ENCODE data around the gene PLPPR1.
"Not testable (repeated sequence)": the region's sequence is repeated elsewhere in the genome, so short reads cannot be mapped to it uniquely, and the experiment has no call there.

Gene PLPPR1

DNA sequence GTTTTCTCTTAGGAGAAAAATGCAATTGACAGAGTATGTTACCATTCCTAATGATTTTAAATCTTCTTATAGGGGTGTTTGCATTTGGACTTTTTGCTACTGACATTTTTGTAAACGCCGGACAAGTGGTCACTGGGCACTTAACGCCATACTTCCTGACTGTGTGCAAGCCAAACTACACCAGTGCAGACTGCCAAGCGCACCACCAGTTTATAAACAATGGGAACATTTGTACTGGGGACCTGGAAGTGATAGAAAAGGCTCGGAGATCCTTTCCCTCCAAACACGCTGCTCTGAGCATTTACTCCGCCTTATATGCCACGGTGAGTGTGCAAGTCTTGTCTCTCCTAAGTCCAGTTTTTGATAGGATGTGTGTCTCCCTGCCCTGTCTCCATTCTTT is 280.6 kb downstream of the PLPPR1 start:
- H2AFZ ChIP-seq (ENCODE audit: low read depth, low read length): no peak overlapping the region
- no peaks in the 10 kb centered on the region for H3K9me3 ChIP-seq (ENCODE audit: low read length)
- no peaks in the 10 kb centered on the region for H3K36me3 ChIP-seq (ENCODE audit: insufficient read depth, low read length)
- no peak overlapping the region for H3K4me3 ChIP-seq (ENCODE audit: low read length)
- H3K27me3 ChIP-seq (ENCODE audit: insufficient read depth, low read length): peaks cover 10% of the 10 kb centered on the region
- H3K4me1 ChIP-seq (ENCODE audit: insufficient read depth, low read length): no peaks in the 10 kb centered on the region

DNA sequence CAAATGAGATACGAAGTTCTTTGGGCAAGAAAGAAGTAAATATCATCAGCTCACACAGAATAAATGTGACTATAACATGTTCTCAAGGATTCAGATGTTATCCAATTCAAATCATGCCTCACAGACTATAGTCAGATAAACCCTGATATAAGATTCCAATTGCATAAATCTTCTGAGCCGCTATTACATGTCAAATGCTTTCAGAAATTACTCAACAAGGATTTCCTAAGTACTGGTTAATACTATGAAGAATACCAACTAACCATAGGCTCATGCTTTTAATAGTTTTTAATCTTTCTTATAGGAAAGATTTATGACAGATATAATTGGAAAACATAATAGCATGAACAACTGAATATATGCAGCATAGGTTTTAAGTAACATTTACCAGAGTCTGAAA is 282.7 kb downstream of the PLPPR1 start:
- H3K9me3 ChIP-seq (ENCODE audit: low read length): no peaks in the 10 kb centered on the region
- peaks cover 4% of the 10 kb centered on the region for H3K27me3 ChIP-seq (ENCODE audit: insufficient read depth, low read length)
- H3K4me3 ChIP-seq (ENCODE audit: low read length): no peak overlapping the region
- H3K36me3 ChIP-seq (ENCODE audit: insufficient read depth, low read length): no peaks in the 10 kb centered on the region
- H2AFZ ChIP-seq (ENCODE audit: low read depth, low read length): no peak overlapping the region
- no peaks in the 10 kb centered on the region for H3K4me1 ChIP-seq (ENCODE audit: insufficient read depth, low read length)

DNA sequence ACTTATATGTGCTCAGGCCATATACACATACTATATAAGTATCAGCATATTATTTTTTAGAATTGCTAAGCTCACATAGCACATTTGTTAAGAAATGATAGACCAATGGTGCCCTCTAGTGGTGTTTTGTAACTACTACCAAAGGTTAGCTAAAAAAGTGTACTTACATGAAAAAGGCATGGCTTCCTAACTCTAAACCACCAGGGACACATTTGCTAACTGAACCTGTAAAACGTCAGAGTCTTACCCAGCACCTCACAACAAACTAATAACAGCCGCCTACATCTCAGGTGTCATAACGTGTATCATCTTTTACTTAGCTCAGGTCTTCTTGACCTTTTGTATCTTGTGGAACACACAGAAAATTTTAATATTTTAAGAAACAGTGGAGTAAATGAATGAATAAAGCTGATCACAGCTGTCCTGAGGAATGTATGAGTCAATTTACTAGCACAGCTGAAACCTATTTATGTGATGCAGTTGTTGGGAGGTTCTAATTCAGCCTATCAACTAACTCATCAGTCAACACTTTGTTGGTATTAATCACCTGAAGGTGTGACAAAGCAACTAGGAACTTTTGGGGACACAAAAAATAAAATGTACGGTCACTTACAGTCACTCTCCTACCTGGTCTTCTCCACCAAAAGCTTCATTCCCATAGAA is 283.4 kb downstream of the PLPPR1 start:
- Histone ChIP-seq H3K4me1 (ENCODE audit: insufficient read depth, low read length) (no peaks in the 10 kb centered on the region), H3K9me3 (ENCODE audit: low read length) (no peaks in the 10 kb centered on the region)

DNA sequence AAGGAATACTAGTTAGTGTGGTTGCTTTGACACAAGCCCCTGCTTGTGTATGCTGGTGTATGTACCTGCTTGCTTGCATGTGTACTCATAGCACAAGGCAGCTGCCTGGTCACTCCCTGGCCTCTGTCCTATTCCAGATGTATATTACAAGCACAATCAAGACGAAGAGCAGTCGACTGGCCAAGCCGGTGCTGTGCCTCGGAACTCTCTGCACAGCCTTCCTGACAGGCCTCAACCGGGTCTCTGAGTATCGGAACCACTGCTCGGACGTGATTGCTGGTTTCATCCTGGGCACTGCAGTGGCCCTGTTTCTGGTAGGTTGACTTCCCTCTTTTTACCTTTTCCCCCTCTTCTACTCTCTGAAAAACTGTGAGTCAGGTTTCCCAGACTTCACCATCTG is 284.1 kb downstream of the PLPPR1 start:
- H3K4me3 ChIP-seq (ENCODE audit: low read length): no peak overlapping the region
- H2AFZ ChIP-seq (ENCODE audit: low read depth, low read length): no peak overlapping the region
- no peaks in the 10 kb centered on the region for H3K9me3 ChIP-seq (ENCODE audit: low read length)
- H3K36me3 ChIP-seq (ENCODE audit: insufficient read depth, low read length): no peaks in the 10 kb centered on the region
- no peaks in the 10 kb centered on the region for H3K4me1 ChIP-seq (ENCODE audit: insufficient read depth, low read length)
- H3K27me3 ChIP-seq (ENCODE audit: insufficient read depth, low read length): peaks cover 2% of the 10 kb centered on the region

More for the DNA sequence above, 283.4 kb downstream of the PLPPR1 start:
- H3K4me3 ChIP-seq (ENCODE audit: low read length): no peak overlapping the region
- no peak overlapping the region for H2AFZ ChIP-seq (ENCODE audit: low read depth, low read length)
- peaks cover 4% of the 10 kb centered on the region for H3K27me3 ChIP-seq (ENCODE audit: insufficient read depth, low read length)
- no peaks in the 10 kb centered on the region for H3K36me3 ChIP-seq (ENCODE audit: insufficient read depth, low read length)

DNA sequence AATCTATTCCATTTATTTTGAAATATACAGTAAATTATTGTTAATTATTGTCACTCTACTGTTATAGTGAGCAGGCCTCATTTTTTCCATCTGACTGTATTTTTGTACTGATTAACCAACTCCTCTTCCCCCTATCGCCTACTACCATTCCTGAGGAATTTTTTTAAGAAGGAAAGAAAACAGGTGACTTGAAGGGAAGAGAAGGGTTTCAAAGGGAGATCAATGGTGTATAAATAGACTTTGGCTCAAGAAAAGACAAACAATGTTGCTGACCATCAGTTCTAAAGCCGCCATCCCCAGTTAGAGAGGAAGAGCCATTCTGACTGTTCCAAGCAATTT is 286.6 kb downstream of the PLPPR1 start:
- no peaks in the 10 kb centered on the region for H3K36me3 ChIP-seq (ENCODE audit: insufficient read depth, low read length)
- no peaks in the 10 kb centered on the region for H3K4me1 ChIP-seq (ENCODE audit: insufficient read depth, low read length)
- H3K4me3 ChIP-seq (ENCODE audit: low read length): no peak overlapping the region
- H3K27me3 ChIP-seq (ENCODE audit: insufficient read depth, low read length): no peaks in the 10 kb centered on the region
- H2AFZ ChIP-seq (ENCODE audit: low read depth, low read length): no peak overlapping the region
- H3K9me3 ChIP-seq (ENCODE audit: low read length): no peaks in the 10 kb centered on the region

DNA sequence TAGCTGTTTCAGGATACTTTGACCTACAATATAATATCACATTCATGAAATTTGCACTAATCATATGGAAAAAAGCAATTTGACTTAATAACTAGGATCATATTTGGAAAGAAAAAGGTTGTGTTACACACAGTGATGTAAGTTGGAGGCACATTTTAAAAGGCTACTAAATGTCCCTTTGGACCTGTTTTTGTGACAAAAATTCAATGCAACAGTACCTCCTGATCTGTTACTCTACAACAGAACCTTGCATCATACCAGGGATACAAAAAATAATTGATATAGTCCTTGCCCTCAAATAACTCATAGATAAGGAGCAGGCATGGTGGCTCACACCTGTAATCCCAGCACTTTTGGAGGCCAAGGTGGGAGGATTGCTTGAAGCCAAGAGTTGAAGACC is 289.2 kb downstream of the PLPPR1 start:
- no peak overlapping the region for H3K4me3 ChIP-seq (ENCODE audit: low read length)
- H3K27me3 ChIP-seq (ENCODE audit: insufficient read depth, low read length): no peaks in the 10 kb centered on the region
- H2AFZ ChIP-seq (ENCODE audit: low read depth, low read length): no peak overlapping the region
- H3K4me1 ChIP-seq (ENCODE audit: insufficient read depth, low read length): no peaks in the 10 kb centered on the region
- H3K9me3 ChIP-seq (ENCODE audit: low read length): no peaks in the 10 kb centered on the region
- no peaks in the 10 kb centered on the region for H3K36me3 ChIP-seq (ENCODE audit: insufficient read depth, low read length)

DNA sequence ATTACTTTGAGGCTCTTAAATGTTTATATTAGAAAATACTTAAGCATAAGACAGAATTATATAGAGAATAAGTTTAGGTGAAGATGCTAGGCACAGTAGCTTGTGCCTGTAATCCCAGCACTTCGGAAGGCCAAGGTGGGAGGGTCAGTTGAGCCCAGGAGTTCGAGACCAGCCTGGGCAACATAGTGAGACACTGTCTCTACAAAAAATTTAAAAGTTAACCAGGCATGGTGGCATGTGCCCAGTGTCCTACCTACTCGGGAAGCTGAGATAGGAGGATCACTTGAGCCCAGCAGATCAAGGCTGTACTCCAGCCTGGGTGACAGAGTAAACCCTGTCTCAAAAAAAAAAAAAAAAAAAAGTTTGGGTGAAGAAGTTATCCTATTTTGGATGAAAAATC is 294.6 kb downstream of the PLPPR1 start:
- Histone ChIP-seq H3K9me3 (ENCODE audit: low read length) (no peaks in the 10 kb centered on the region), H2AFZ (ENCODE audit: low read depth, low read length) (no peak overlapping the region), H3K4me1 (ENCODE audit: insufficient read depth, low read length) (no peaks in the 10 kb centered on the region), H3K4me3 (ENCODE audit: low read length) (no peak overlapping the region), H3K36me3 (ENCODE audit: insufficient read depth, low read length) (no peaks in the 10 kb centered on the region), H3K27me3 (ENCODE audit: insufficient read depth, low read length) (no peaks in the 10 kb centered on the region)

DNA sequence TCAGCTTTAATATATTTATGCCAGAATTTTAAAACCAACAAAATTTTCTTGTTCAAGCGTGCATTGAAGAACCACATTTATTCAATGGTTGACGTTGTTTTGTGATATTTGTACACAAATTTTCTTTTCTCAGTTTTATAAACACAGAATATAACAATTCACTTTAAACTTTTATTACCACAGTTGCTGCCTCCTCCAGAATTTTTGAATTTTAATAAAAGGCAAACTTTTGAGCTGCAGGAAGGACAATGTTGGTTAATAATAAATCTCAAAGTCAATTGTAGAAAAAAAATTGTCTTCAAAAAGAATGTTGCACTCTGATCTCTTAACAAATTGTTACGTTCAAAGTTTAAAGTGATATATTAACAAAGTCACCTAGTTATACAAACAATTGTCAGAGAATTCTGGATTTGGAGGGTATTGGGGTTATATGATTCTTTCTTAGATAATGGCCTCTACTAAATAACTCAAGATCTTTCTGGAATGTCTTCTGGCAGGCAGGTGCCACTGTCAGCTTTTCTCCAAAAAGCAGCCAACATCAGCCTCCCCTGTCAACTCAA is 295.8 kb downstream of the PLPPR1 start:
- Histone ChIP-seq H3K4me3 (ENCODE audit: low read length) (no peak overlapping the region), H2AFZ (ENCODE audit: low read depth, low read length) (no peak overlapping the region), H3K9me3 (ENCODE audit: low read length) (no peaks in the 10 kb centered on the region)

DNA sequence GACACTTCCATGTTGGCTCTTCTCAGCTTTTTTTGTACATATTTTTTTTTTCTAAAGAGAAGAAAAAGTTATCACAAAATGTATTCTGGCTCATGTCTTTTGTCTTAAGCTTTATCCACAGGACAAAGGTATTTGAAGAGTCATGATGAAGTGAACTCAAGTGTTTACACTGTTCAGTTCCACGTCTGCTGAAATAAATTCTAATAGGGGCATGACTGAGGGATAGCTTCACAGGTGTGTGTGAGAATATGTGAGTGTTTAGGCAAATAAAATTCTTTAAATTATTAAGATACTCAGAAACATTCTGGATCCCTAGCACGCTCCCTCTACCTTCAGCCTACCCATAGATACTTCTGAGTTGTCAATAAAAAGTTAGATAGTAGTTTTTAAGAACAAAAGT is 296.5 kb downstream of the PLPPR1 start:
- no peaks in the 10 kb centered on the region for H3K27me3 ChIP-seq (ENCODE audit: insufficient read depth, low read length)
- H3K4me1 ChIP-seq (ENCODE audit: insufficient read depth, low read length): no peaks in the 10 kb centered on the region
- no peaks in the 10 kb centered on the region for H3K9me3 ChIP-seq (ENCODE audit: low read length)
- no peaks in the 10 kb centered on the region for H3K36me3 ChIP-seq (ENCODE audit: insufficient read depth, low read length)
- no peak overlapping the region for H3K4me3 ChIP-seq (ENCODE audit: low read length)
- no peak overlapping the region for H2AFZ ChIP-seq (ENCODE audit: low read depth, low read length)

More for the DNA sequence above, 295.8 kb downstream of the PLPPR1 start:
- Histone ChIP-seq H3K36me3 (ENCODE audit: insufficient read depth, low read length) (no peaks in the 10 kb centered on the region), H3K4me1 (ENCODE audit: insufficient read depth, low read length) (no peaks in the 10 kb centered on the region), H3K27me3 (ENCODE audit: insufficient read depth, low read length) (no peaks in the 10 kb centered on the region)

DNA sequence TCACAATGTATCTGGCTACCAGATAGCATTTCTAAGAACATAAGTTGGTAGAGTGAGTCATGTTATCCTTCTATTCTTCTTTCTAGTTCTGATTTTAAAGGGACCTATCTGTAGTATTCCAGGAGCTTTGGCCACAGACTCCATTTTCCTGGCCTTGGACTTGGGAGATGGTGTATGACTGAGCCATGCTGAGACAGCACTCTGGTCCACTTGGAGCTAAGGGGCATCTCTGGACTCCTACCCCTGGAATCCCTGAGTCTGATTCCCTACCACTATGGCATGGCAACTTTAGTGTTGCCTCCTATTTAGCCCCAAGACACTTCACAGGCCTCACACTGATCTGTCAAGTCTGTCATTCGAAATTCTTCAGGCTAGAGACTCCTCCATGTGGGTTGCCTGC is 297.5 kb downstream of the PLPPR1 start:
- Histone ChIP-seq H2AFZ (ENCODE audit: low read depth, low read length) (no peak overlapping the region), H3K4me1 (ENCODE audit: insufficient read depth, low read length) (no peaks in the 10 kb centered on the region), H3K36me3 (ENCODE audit: insufficient read depth, low read length) (no peaks in the 10 kb centered on the region), H3K4me3 (ENCODE audit: low read length) (no peak overlapping the region), H3K27me3 (ENCODE audit: insufficient read depth, low read length) (peaks cover 5% of the 10 kb centered on the region), H3K9me3 (ENCODE audit: low read length) (no peaks in the 10 kb centered on the region)

DNA sequence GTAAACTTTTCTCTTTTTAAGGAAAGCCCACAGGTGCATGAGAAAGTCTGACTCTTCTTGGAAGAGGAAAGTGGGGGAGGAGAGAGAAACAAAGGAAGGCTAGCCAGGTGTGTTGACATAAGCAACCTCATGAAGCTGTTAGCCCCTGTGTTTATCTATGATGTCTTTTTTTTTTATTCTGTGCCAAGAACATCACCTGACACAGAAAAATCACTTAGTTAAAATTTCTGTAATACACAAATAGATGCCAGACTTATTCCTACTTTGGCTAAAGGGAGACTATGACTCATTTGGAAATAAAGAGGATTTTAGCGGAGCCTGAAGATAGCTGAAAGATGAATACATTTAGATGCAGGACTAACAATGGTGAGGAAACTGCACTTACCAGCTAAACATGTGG is 298.0 kb downstream of the PLPPR1 start:
- H3K4me3 ChIP-seq (ENCODE audit: low read length): no peak overlapping the region

DNA sequence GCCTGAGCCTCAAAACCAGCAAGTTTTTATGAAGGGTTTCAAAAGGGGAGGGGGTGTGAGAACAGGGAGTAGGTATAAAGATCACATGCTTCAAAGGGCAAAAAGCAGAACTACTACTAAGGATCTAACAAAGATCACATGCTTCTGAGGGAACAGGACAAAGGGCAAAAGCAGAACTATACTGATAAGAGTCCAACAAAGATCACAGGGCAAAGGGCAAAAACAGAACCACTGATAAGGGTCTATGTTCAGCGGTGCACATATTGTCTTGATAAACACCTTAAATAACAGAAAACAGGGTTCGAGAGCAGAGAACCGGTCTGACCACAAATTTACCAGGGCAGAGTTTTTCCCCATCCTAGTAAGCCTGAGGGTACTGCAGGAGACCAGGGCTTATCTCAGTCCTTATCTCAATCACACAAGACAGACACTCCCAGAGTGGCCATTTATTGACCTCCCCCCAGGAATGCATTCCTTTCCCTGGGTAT is 298.9 kb downstream of the PLPPR1 start:
- not testable (repeated sequence) for H3K4me1 ChIP-seq (ENCODE audit: insufficient read depth, low read length); H2AFZ ChIP-seq (ENCODE audit: low read depth, low read length); H3K36me3 ChIP-seq (ENCODE audit: insufficient read depth, low read length); H3K4me3 ChIP-seq (ENCODE audit: low read length); H3K27me3 ChIP-seq (ENCODE audit: insufficient read depth, low read length); H3K9me3 ChIP-seq (ENCODE audit: low read length)

More for the DNA sequence above, 298.0 kb downstream of the PLPPR1 start:
- Histone ChIP-seq H3K27me3 (ENCODE audit: insufficient read depth, low read length) (peaks cover 5% of the 10 kb centered on the region), H3K4me1 (ENCODE audit: insufficient read depth, low read length) (no peaks in the 10 kb centered on the region), H3K36me3 (ENCODE audit: insufficient read depth, low read length) (no peaks in the 10 kb centered on the region), H3K9me3 (ENCODE audit: low read length) (no peaks in the 10 kb centered on the region), H2AFZ (ENCODE audit: low read depth, low read length) (no peak overlapping the region)

DNA sequence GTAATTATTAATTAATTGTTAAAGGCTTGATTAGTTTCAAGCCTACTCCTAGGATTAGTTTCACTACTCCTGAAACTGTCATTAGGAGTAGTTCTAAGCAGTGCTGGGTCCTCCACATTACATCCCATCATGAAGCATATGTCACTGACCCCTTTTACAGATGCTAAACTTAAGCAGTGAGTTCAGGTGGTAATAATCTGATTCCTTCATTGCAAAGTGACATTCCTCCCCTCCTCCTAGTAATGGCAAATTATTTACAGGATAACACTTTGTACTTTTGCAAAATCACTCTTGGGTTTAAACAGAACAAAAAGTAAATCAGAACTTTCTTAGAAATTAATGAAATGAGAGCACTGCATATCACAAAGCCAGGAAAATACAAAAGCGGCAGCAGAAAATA is 303.8 kb downstream of the PLPPR1 start:
- no peaks in the 10 kb centered on the region for H3K9me3 ChIP-seq (ENCODE audit: low read length)

DNA sequence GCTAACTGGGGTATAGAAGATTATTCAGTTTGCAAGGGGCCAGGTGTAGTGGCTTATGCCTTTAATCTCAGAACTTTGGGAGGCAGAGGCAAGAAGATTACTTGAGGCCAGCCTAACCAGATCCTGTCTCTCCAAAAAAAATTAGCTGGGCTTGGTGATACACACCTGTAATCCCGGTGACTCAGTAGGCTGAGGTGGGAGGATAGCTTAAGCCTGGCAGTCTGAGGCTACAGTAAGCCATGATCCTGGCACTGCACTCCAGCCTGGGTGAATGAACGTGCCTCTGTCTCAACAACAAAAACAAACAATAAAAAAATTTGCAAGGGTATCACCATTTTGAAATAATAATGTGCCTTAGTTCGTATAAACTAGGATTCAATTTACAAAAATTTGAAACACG is 305.0 kb downstream of the PLPPR1 start:
- Histone ChIP-seq H2AFZ (ENCODE audit: low read depth, low read length) (no peak overlapping the region), H3K27me3 (ENCODE audit: insufficient read depth, low read length) (peaks cover 5% of the 10 kb centered on the region), H3K9me3 (ENCODE audit: low read length) (no peaks in the 10 kb centered on the region), H3K4me3 (ENCODE audit: low read length) (no peak overlapping the region), H3K4me1 (ENCODE audit: insufficient read depth, low read length) (no peaks in the 10 kb centered on the region), H3K36me3 (ENCODE audit: insufficient read depth, low read length) (no peaks in the 10 kb centered on the region)

More for the DNA sequence above, 303.8 kb downstream of the PLPPR1 start:
- no peaks in the 10 kb centered on the region for H3K4me1 ChIP-seq (ENCODE audit: insufficient read depth, low read length)
- H2AFZ ChIP-seq (ENCODE audit: low read depth, low read length): no peak overlapping the region
- H3K27me3 ChIP-seq (ENCODE audit: insufficient read depth, low read length): peaks cover 5% of the 10 kb centered on the region
- H3K36me3 ChIP-seq (ENCODE audit: insufficient read depth, low read length): no peaks in the 10 kb centered on the region
- no peak overlapping the region for H3K4me3 ChIP-seq (ENCODE audit: low read length)
